GM18498 (cell line): ENCODE results near the gene GRM4.
"Not testable (repeated sequence)": the region's sequence is repeated elsewhere in the genome, so short reads cannot be mapped to it uniquely, and the experiment has no call there.

Source experiments
- ATAC-seq: cut with Tn5 transposase; IDR thresholded peaks from one replicate; pipeline ENCODE4 v1.9.1; 2021; ENCODE audit warnings: mild to moderate bottlenecking, moderate library complexity; ENCODE audit not compliant: unreplicated experiment

Gene GRM4

DNA sequence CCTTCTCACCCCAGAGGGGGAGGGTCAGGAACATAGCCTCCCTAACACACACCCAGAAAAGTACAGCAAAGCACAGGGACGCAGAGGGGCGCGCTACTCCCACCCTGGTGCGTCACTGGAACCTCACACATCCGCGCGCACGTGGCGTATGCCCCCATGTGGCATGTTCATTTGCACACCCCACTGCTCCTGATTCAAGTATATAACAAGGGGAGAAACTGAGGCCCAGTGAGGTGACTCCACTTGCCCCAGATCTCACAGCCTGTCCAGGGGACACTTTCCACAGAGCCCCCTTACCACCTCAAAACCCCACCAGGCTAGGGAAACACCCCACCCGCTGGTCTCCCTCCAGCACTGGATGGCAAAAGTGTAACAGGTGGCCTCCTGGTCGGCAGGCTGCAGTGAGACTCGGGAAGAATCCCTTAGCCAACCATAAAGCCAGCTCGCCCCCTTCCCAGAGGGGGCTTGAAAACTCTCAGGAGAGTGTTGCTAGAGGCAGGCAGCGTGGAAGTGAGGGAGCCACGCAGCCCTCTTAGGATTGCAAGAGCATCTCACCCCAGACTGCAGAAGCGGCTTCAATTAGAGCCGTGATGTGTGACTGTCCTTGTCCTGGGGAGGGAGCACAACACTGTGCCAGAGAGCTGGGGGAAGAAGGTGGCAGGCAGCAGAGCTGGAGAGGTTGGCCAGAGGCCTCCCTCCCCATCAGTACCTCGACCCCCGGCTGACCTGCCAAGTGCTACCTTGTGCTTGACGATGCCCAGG is at the start of gene GRM4:
Gene GRM4, minus strand, starts transcription at position 67 of the 762 bp plus-strand sequence. CDS start 12,591 bp downstream, outside the sequence.
- ATAC-seq, result no peak

DNA sequence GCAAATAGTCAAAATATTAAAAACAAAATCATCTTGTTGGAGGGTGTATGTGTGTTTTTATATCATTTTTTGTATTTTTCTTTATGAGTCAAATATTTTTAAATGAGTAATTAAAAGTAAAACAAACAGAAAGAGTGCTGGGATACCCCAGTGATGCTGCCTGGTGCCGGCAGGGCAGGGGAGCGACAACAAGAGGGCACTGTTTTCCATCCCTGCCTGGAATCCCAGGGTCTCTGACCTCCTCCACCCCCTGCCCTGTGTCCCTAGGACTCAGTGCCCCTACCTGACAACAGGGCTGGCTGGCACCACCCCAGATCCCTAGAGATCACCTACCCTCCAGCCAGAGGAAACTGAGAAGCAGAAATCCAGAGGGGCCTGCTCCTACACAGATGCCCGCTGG is 48.9 kb upstream of the GRM4 start:
- no peak for ATAC-seq

DNA sequence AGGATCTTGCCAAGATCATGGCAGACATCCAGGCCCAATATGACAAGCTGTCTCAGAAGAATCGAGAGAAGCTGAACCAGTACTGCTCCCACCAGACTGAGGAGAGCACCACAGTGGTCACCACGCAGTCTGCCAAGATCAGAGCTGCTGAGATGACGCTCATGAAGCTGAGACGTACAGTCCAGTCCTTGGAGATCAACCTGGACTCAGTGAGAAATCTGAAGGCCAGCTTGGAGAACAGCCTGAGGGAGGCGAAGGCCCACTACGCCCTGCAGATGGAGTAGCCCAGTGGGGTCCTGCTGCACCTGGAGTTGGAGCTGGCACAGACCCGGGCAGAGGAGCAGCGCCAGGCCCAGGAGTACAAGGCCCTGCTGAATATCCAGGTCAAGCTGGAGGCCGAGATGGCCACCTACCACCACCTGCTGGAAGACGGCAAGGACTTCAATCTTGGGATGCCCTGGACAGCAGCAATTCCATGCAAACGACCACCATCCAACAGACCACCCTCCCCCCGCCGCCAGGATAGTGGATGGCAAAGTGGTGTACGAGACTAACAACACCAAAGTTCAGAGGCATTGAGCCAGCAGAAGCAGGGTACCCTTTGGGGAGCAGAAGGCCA is 44.7 kb upstream of the GRM4 start:
- ATAC-seq, result no peak

DNA sequence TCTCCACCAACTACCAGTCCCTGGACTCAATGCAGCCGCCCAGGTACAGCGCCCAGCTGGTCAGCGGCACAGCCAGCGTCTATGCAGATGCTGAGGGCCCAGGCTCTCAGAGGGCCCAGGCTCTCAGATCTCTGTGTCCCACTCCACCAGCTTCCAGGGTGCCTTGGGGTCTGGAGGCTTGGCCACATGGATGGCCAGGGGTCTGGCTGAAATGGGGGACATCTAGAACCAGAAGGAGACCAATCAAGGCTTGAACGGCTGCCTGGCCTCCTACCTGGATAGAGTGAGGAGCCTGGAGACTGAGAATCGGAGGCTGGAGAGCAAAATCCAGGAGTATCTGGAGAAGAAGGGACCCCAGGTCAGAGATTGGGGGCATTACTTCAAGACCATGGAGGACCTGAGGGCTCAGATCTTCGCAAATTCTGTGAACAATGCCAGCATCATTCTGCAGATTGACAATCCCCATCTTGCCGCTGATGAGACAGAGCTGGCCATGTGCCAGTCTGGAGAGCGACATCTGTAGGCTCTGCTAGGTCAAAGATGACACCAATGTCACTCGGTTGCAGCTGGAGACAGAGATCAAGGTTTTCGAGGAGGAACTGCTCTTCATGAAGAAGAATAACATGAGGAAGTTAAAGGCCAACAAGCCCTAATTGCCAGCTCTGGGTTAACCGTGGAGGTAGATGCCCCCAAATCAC is 44.1 kb upstream of the GRM4 start:
- ATAC-seq, result no peak

DNA sequence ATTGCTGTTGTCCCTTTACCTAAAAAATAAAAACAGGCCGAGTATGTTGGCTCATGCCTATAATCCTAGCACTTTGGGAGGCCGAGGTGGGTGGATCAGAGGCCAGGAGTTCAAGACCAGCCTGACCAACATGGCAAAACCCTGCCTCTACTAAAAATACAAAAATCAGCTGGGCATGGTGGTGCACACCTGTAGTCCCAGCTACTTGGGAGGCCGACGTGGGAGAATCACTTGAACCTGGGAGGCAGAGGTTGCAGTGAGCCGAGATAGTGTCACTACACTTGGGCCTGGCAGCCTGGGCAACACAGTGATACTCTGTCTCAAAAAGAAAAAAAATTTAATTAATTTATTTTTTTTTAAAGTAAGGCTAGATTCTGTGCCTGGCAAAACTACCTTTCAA is 38.8 kb upstream of the GRM4 start:
- ATAC-seq, result not testable (repeated sequence)

DNA sequence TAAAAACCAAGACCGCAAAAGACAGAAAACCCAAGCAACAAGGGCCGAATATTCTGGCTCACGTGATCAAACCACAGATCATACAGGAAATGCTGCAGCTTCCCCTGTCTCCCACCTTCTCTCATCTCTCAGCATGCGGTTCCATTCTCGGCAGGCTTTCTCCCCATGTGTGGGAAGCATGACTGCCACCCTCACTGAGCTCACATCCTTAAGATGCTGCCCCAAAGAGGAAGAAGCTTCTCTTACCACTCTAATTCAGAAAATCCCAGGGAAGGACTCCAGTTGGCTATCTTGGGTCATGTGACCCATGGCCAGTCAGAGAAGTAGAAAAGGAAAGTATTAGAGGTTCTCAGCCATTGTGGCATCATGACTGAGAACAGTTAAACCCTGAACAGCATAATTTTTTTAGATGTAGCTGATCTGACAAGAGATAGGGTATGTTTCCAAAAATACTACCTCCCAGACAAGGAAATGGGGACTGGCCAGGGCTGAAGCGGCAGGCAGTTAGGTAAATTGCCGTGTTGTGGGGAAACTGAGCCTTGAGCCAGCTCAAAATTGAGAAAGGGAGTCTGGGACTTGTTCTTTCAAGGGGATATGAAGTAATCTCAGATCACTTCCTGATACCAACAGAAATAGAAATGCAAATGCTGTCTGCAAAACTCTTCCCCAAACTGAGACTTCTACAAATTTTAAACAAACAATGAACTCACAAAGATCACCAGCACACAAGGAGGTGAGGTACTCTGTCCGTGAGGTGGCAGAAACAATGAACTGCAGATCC is 37.1 kb upstream of the GRM4 start:
- no peak for ATAC-seq

DNA sequence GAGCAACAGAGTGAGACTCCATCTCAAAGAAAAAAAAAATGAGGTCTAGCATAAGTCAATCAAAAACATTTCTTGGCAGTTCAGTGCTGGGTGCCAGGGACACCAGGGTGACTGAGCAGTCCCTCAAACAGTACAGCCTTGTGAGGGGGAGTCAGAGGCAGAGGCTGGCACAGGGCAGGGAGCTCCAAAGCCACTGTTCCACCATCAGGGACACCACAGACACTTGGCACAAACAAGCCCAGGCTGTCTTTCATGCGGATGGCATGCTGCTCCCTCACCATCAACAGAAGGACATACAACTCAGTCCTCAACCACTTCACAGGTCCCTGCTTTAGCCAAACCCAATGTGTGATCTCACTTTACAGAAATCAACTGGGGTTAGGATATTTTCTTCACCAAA is 36.0 kb upstream of the GRM4 start:
- ATAC-seq, result no peak

DNA sequence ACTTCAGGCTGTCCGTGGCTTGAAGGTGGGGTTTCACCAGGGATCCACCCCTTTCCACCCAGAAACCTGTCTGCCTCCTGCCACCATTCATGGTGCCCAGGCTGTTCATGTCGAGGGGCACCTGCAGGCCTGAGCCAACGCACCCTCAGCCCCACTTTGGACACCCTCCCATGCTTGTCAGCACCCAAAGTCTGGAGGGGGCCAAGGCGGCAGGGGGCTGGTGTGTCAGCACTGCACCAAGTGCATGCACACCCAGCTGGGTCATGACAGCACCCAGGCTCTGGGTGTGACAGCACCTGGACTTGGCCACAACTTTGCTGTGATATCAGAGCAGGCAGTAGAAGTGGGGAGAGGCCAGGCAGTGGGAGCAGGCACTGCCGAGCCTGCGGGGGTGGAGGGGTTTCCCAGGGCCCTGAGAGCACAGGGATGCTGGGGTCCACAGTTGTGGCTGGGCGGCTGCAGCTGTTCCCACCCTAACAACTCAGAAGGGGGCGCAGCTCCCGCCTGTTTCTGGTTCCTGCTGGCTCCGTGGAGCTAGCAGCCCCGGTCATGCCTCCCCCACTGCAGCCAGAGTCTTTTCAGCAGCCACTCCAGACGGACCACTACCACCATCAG is 33.3 kb upstream of the GRM4 start:
- ATAC-seq, result no peak

DNA sequence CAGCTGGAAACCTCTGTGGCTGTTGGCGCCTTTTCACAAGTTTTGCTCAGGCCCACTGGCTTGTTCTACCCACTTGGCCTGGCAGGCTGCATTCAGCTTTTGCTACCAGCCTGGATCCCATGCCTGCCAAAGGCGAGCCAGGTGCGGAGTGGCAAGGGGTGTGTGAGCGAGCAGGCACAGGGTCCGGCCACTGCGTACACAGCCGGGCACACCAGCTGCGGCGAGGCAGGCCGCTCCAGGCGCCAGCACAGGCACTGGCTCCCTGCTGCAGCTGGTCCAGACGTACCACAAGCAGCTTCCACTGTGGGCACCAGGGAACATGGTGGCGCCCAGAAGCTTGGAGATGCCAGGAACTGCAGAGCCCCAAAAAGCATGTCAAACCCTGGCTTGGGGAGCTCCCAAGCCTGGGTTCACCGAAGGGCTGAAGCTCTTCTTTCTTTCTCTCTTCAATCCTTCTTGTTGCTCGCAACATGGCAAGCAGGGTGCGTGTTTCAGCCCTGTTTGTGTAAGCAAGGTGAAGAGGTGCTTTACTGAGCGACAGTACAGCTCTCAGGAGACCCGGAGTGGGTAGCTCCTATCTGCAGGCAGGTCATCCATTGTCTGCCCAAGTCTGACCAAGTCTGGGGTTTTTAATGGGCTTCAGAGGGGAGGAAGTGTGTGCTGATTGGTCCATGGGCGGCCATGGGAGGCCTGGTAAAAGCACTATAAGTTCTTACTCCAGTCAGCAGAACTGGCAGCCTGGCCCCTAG is 32.6 kb upstream of the GRM4 start:
- no peak for ATAC-seq

DNA sequence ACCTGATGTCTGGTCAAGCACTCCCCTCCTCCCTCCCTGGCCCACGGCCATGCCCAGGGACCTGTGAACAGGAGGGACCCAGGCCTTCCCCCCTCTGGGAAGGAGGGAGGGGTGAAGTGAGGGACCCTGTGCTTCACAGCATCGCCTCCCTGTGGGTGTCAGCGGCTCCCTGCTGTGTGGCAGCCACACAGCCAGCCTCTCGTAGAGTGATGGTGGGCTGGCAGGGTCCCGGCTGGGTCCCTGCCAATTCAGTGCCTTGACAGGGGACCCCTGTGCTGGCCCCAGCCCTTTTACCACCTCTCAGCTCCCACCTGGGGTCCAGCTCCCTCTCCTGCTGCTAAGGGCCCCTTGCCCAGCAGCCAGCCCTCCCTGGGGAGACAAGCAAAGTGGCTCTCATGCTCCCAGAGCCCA is 31.3 kb upstream of the GRM4 start:
- no peak for ATAC-seq

DNA sequence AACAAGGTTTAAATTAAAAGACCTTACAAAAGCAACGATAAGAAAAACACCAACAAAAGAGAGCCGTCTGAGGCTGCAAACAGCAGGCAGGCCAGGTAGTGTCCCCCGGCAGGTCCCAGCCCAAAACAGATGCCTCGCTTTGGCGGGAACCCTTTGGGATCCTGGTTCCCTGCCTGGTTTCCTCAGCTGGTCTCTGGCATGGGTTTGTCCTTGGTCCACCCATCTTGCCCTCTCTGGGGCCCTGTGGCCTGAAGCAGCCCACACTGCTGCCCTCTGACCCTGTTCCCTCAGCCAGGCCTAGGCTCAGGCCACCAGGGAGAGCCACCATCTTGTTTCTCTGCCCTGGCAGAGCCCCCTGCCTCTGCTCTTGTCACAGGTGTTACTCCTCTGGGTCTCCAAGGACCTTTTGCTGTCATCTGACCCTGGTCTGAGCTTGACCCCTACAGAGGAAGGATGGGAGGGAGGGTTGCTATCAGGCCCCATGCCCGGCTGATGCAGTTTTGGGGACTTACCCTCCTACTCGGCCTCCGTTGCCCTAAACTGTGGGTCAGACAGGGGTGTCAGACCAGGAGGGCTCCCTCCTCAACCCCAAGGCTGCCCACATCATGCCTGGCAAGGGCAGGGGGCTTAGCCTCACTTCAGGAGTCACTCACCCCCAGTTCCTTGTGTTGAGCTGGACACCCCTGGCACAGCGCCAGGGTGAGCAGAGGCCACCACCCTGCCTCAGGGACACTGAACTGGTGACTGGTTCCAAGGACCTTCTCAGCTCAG is 30.6 kb upstream of the GRM4 start:
- ATAC-seq, result no peak

DNA sequence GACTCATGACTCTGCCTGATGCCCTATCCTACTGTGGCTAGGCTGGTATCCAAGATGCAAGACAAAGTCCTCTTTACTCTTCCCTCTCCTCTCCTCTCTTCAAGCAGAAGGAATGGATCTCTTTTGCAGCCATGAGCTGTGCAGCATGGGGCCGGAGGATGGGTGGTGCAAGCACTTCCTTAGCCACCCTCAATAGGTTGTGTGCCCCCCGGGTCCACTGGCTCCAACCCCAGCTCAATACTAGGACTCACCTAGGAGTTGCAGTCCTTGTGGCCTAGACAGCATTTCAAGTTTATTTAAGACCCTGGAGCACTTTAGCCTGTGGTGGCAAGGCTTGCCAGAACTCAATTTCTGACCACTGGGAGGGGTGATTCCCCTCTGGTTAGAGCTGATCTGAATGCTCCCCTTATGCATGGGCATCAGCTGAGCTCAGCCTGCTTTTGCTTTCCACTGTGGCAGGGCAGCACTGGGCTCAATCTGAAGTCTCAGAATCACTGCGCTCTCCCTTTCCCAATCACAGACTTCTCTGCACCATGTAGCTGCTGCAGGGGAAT is 29.0 kb upstream of the GRM4 start:
- ATAC-seq, result no peak

DNA sequence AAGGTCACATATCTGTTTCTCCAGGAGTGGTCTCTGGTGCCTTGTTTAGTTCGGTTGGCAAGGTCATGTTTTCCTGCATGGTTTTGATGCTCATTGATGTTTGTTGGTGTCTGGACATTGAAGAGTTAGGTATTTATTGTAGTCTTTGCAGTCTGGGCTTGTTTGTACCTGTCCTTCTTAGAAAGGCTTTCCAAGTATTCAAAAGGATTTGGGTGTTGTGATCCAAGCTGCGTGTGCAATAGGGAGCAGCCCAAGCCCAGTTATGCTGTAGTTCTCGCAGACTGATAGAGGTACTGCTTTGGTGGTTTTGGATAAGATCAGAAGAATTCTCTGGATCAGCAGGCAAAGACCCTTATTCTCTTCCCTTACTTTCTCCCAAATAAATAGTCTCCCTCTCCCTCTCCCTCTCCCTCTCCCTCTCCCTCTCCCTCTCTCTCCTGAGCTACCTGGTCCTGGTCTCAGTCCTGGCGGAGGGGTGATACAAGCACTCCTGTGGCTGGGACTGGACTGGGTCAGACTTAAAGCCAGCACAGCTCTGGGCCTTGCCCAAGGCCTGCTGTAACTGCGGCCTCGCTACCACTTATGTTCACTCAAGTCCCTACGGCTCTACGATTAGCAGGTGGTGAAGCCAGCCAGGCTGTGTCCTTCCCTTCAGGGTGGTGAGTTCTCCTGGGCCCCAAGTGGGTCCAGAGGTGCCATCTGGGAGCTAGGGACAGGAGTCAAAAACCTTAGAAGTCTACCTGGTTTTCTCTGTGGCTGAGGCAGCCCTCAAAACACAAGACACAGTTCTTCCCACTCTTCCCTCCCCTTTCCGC is 27.3 kb upstream of the GRM4 start:
- no peak for ATAC-seq

DNA sequence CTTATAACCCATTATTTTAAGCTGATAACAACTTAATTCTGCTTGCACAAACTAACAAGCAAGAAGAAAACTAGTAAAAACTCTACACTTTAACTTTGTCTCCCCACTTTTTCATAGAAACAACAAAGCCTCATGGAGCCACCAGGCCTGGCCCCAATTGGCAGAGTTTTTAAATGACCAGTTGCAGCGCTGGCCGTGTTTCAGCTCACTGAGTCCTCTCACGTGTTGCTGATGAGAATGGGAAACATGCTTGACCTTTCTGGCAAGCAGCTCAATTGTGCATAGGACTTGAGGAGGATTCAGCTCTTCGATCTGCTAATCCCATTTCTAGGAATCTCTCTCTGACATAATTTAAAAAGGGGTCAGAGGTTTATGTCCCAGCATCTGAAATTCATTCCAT is 24.5 kb upstream of the GRM4 start:
- ATAC-seq, result no peak

DNA sequence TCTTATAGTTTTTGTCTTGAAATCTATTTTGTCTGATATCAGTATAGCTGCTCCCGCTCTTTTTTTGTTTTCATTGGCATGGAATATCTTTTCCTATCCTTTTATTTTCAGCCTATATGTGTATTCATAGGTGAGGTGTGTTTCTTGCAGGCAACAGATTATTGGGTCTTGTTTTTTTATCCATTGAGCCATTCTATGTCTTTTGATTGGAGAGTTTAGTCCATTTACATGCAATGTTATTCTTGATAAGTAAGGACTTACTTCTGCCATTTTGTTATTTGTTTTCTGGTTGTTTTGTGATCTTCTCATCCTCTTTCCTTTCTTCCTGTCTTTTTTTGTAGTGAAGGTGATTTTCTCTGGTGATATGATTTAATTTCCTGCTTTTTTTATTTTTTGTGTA is 24.0 kb upstream of the GRM4 start:
- no peak for ATAC-seq

DNA sequence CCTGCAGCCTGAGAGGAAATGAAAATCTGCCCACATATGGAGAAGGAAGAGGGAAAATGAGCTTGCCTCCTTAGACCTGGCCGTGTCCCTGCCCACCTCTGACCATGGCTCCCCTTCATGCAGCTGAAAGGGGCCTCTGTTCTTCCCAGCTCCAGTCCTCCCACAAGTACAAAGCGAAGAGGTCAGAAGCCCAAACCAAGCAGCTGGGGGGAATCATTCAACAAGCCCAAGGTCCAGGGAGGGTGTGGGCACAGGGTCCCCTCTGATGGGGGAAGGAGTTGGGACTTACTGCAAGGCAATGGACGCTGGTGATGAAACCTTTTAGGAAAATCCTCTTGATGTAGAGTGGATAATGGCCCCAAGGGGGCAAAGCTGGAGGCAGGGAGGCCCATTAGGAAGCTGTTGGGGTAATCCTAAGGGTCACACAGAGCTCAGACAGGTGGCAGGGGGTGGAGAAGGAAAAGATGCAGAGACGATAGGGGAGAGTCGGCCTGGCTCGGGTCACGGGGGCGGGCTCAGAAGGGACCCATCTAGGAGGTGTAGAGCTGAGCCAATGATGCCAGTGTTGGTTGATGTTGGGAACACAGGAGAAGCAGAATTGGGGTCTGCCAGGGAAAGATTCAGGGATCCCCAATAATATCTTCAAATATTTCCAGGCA is 16.1 kb upstream of the GRM4 start:
- no peak for ATAC-seq

DNA sequence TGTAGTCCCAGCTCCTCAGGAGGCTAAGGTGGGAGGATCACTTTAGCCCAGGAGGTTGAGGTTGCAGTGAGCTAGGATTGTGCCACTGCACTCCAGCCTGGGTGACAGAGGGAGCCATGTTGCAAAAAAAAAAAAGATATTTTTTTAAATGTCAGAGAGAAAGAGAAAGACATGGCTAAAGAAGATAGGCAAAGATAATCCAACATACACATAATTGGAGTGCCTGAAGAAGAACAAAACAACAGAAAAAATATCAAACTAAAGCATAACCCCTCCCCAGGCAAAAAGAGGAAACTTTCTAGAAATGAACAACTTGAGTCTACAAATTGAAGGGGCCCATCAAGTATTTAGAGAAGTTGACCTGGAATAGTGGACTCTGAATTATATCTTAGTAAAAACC is 14.0 kb upstream of the GRM4 start:
- no peak for ATAC-seq

DNA sequence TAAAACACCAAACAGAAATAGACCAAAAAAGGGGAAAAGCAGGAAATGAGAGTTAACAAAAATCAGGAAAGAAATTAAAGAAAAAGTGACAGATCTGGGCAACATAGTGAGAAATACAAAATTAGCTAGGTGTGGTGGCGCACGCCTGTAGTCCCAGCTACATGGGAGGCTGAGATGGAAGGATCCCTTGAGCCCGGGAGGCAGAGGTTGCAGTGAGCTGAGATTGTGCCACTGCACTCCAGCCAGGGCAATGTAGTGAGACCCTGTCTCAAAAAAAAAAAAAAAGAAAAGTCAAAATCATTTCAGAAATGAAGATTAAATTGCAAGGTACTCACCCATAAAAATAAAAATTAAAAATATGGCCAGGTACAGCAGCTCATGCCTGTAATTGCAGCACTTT is 13.0 kb upstream of the GRM4 start:
- ATAC-seq, result no peak
